Anterior cingulate cortex (tissue), 58 donors: Measurements from ENCODE around the gene ASB16.
"Not testable (repeated sequence)": the region's sequence is repeated elsewhere in the genome, so short reads cannot be mapped to it uniquely, and the experiment has no call there.

Source experiments
- DNase-seq, 58 donors: peaks; one replicate each; lab custom pipeline; 2025; lab: John Stamatoyannopoulos, UW

Gene ASB16

GRCh38 chr17:44170499-44171201, at the start of gene ASB16:
ASB16 (plus strand) TSS chr17:44170704; CDS start chr17:44170790, 86 bp downstream.
- peak in 3 of 58 donors; percentile 2 to 8 (median 2) for DNase-seq

GRCh38 chr17:44120851-44121605, 49.5 kb upstream of the ASB16 start:
- peak in 13 of 58 donors; percentile 12 to 41 (median 26) for DNase-seq

- peak in 1 of 58 donors; percentile 5 for DNase-seq
Measured at GRCh38 chr17:44121997-44122815, 48.3 kb upstream of the ASB16 start.

GRCh38 chr17:44122816-44123355, 47.6 kb upstream of the ASB16 start:
- DNase-seq: peak in 3 of 58 donors; percentile 48 to 57 (median 52)

GRCh38 chr17:44123356-44124117, 47.0 kb upstream of the ASB16 start, which contains the start of gene HDAC5:
HDAC5 (minus strand) TSS chr17:44123641; CDS start chr17:44117515, 6,126 bp downstream.
- peak; percentile 66 to 99 (median 96) for DNase-seq

GRCh38 chr17:44124118-44124438, 46.4 kb upstream of the ASB16 start:
- no peak for DNase-seq

GRCh38 chr17:44128383-44128782, 42.1 kb upstream of the ASB16 start:
- DNase-seq: no peak

- no peak for DNase-seq
Measured at GRCh38 chr17:44130693-44131349, 39.7 kb upstream of the ASB16 start.

GRCh38 chr17:44131372-44131771, 39.1 kb upstream of the ASB16 start:
- not testable (repeated sequence) for DNase-seq

- no peak for DNase-seq
Measured at GRCh38 chr17:44132275-44132821, 38.2 kb upstream of the ASB16 start.

- DNase-seq: no peak
Measured at GRCh38 chr17:44133918-44134476, 36.5 kb upstream of the ASB16 start.

- no peak for DNase-seq
Measured at GRCh38 chr17:44134752-44135568, 35.5 kb upstream of the ASB16 start.

- peak in 53 of 58 donors; percentile 9 to 91 (median 67) for DNase-seq
Measured at GRCh38 chr17:44137891-44138709, 32.4 kb upstream of the ASB16 start.

GRCh38 chr17:44143921-44144320, 26.6 kb upstream of the ASB16 start:
- not testable (repeated sequence) for DNase-seq

- no peak for DNase-seq
Measured at GRCh38 chr17:44144966-44145739, 25.4 kb upstream of the ASB16 start.
